Activated T-helper 2 cell treated with anti-CD3 and anti-CD28 coated beads, Interferon-gamma antibody, Interleukin-2, Interleukin-4, amounts not matched to agents 10 μg/mL and 5 μg/mL and 100 μg/mL, durations not matched to agents 14 hours and 24 hours and 36 hours (primary cell): Measurements from ENCODE around the gene PIK3R3. TPM values are rescaled to one million over a fixed set of nuclear protein-coding genes. Genes with fewer than 3 reads are reported as not detected.

ENCODE experiments used
- DNase-seq: peaks from one replicate; pipeline ENCODE4 v3.0.0; 2021; ENCODE audit warnings: low spot score
- H3K27ac Mint-ChIP-seq: one replicate; pipeline ENCODE4 v1.8.0; 2021; ENCODE audit warnings: mixed read lengths
- H3K27me3 Mint-ChIP-seq: one replicate; pipeline ENCODE4 v1.8.0; 2021; ENCODE audit warnings: low read depth, mixed read lengths
- H3K36me3 Mint-ChIP-seq: one replicate; pipeline ENCODE4 v1.8.0; 2021; ENCODE audit warnings: low read depth, mixed read lengths
- H3K4me1 Mint-ChIP-seq: one replicate; pipeline ENCODE4 v1.8.0; 2021; ENCODE audit warnings: low read depth, mixed read lengths
- H3K4me3 Mint-ChIP-seq: one replicate; pipeline ENCODE4 v1.8.0; 2021; ENCODE audit warnings: low read depth, mild to moderate bottlenecking, moderate library complexity, mixed read lengths
- H3K9me3 Mint-ChIP-seq: one replicate; pipeline ENCODE4 v1.8.0; 2021; ENCODE audit warnings: mixed read lengths
- intact Hi-C: fragments of 100-400 bp; cut with micrococcal nuclease; formaldehyde crosslinking; loops from one replicate; pipeline ENCODE4 v1.15.1; 2023
- total RNA-seq: library from RNA; stranded (reverse); gene quantifications from 2 replicates; pipeline ENCODE4 v1.2.3, GENCODE V29; 2022

Gene PIK3R3
- total RNA-seq, 1 donor from 2014 or later, result 3.3 TPM

DNA sequence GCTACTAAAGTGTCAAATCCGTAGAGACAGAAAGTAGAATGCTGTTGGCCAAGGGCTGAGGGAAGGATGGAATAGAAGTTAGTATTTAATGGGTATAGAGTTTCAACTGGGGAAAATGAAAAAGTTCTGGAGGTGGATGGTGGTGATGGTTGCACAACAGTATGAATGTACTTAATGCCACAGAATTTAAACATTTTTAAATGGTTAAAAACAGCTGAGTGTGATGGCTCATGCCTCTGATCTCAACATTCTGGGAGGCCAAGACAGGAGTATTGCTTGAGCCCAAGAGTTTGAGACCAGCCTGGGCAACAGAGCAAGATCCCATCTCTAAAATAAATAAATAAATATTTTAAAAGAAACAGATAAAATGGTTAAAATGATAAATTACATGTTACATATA lies 44.5 kb downstream of the PIK3R3 start:
- Mint-ChIP-seq H3K27ac (no peak overlapping the region), H3K9me3 (no peaks in the 10 kb centered on the region), H3K27me3 (peaks cover 18% of the 10 kb centered on the region), H3K4me3 (no peak overlapping the region), H3K4me1 (no peaks in the 10 kb centered on the region), H3K36me3 (no peaks in the 10 kb centered on the region)
- intact Hi-C loops, result no loop called here
- DNase-seq, result no peak

- Mint-ChIP-seq H3K4me3 (no peak overlapping the region), H3K27ac (no peak overlapping the region), H3K4me1 (no peaks in the 10 kb centered on the region), H3K9me3 (no peaks in the 10 kb centered on the region), H3K36me3 (no peaks in the 10 kb centered on the region), H3K27me3 (peaks cover 13% of the 10 kb centered on the region)
- intact Hi-C loops, result no loop called here
- DNase-seq, result no peak
Measured at GRCh38 chr1:46086576-46086975, 45.9 kb downstream of the PIK3R3 start.

DNA sequence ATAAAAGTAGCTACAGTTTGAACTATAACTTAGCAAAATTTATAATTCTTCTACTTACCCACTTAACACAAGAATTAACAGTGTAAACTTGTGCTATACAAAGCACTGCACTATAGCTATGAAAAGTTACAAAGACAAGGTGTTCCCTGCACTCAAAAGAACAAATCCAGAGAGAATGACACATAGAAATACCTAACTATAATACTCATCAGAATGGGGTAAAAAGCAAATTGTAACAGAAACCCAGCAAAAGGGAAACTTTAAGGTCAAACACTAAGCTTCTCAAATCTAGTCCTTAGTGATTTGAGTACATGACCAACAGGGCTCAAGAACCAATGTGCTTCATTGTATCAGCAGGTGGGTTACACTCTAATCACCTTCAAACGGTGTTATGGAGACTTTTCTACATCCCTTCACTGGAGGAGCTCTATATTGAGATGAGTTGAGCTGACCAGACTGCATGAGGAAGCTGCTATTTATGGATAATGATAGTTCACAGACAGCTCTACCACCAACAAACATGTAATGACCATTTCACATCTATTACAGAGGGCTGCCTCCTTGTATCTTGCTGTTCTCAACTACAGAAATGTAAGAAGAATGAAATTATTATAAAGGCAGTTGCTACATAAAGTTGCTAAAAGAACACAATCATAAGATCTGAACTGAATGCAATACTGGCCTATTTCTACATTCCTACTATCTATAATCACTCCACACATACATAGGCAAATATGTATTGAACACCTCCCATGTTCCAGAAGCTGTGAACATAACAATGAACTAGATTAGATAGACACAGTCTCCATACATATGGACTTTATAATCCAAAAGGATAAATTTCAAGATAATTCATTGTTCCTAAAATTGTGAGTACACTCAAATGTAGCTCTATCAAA lies 47.6 kb downstream of the PIK3R3 start:
- H3K36me3 Mint-ChIP-seq, result no peaks in the 10 kb centered on the region
- no peak overlapping the region for H3K4me3 Mint-ChIP-seq
- no peaks in the 10 kb centered on the region for H3K4me1 Mint-ChIP-seq
- H3K27me3 Mint-ChIP-seq, result peaks cover 14% of the 10 kb centered on the region
- intact Hi-C loops, result no loop called here
- DNase-seq, result no peak
- no peak overlapping the region for H3K27ac Mint-ChIP-seq
- no peaks in the 10 kb centered on the region for H3K9me3 Mint-ChIP-seq

DNA sequence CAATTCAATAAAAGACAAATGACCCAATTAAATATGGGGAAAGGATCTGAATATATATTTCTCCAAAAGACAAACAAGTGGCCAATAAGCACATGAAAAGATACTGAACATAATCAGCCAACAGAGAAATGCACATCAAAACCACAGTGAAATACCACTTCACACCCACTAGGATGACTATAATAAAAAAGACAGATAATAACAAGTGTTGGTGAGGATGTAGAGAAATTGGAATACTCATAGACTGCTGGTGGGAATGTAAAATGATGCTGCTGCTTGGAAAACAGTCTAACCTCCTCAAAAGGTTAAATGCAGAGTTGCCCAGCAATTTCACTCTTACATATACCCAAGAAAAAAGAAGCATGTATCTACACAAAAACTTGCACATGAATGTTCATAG lies 48.9 kb downstream of the PIK3R3 start:
- Mint-ChIP-seq H3K4me1 (no peaks in the 10 kb centered on the region), H3K27me3 (peaks cover 13% of the 10 kb centered on the region), H3K27ac (no peak overlapping the region), H3K4me3 (no peak overlapping the region), H3K9me3 (no peaks in the 10 kb centered on the region), H3K36me3 (no peaks in the 10 kb centered on the region)
- intact Hi-C loops, result no loop called here
- no peak for DNase-seq

DNA sequence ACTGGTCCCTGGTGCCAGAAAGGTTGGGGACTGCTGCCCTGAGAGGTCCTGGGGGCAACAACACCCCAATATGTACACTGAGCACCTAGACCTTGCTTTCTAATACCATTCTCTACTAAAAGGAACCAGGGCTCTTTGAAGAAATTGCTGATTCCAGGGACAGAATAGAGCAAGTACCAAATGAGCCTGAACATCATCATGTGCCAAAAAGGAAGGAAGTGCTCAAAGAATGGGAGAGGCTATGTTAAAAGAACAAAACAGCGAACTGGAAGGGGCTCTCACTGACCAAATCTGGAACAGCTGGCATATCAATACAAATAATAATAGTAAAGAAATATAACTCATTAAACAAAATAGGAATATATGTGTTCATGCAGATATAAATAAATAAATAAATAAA lies 50.8 kb downstream of the PIK3R3 start:
- Mint-ChIP-seq H3K27me3 (peaks cover 13% of the 10 kb centered on the region), H3K9me3 (no peaks in the 10 kb centered on the region), H3K36me3 (no peaks in the 10 kb centered on the region), H3K4me3 (no peak overlapping the region), H3K27ac (no peak overlapping the region), H3K4me1 (no peaks in the 10 kb centered on the region)
- intact Hi-C loops, result no loop called here
- DNase-seq, result no peak

DNA sequence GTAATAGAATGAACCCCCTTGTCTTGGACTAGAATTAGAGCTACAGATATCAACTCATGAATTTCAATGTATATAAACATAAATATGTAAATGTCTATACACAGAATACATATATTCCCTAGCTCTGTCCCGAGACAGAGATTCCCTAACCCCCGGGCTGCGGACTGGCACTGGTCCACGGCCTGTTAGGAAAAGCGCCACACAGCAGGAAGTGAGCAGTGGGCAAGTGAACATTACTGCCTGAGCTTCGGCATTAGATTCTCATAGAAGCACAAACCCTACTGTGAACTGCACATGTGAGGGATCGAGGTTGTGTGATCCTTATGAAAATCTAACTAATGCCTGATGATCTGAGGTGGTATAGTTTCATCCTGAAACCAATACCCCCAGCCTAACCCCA lies 51.2 kb downstream of the PIK3R3 start:
- Mint-ChIP-seq H3K4me1 (no peaks in the 10 kb centered on the region), H3K9me3 (no peaks in the 10 kb centered on the region), H3K27me3 (peaks cover 13% of the 10 kb centered on the region), H3K36me3 (no peaks in the 10 kb centered on the region), H3K27ac (no peak overlapping the region), H3K4me3 (no peak overlapping the region)
- intact Hi-C loops, result no loop called here
- no peak for DNase-seq

GRCh38 chr1:46080257-46080656 lies 52.2 kb downstream of the PIK3R3 start:
- Mint-ChIP-seq H3K36me3 (no peaks in the 10 kb centered on the region), H3K9me3 (no peaks in the 10 kb centered on the region), H3K4me3 (no peak overlapping the region), H3K4me1 (no peaks in the 10 kb centered on the region), H3K27ac (no peak overlapping the region), H3K27me3 (peaks cover 13% of the 10 kb centered on the region)
- no peak for DNase-seq
- intact Hi-C loops, result no loop called here

DNA sequence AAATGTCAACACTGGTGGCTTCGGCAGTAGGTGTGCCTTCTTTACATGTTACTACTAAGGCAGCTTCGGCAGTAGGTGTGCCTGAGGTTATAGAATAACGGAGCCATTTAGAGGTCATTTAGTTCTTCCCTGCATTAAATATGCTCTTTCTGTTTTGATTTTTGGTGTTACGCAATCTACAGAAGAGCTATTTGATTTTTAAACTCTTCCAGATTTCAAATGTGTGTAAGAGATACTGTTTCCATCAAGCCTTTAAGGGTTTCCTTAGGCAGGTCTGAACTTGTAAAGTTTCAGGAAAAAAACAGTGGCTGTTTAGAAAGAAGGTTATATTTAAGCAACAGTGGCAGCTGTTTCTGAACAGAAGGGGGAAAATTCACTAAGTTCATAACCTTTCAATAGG lies 54.8 kb downstream of the PIK3R3 start:
- Mint-ChIP-seq H3K36me3 (no peaks in the 10 kb centered on the region), H3K4me1 (no peaks in the 10 kb centered on the region), H3K4me3 (no peak overlapping the region), H3K27ac (no peak overlapping the region), H3K27me3 (peaks cover 6% of the 10 kb centered on the region), H3K9me3 (no peaks in the 10 kb centered on the region)
- DNase-seq, result no peak
- intact Hi-C loops, result no loop called here

- Mint-ChIP-seq H3K27me3 (peaks cover 6% of the 10 kb centered on the region), H3K27ac (no peak overlapping the region), H3K36me3 (no peaks in the 10 kb centered on the region), H3K4me3 (no peak overlapping the region), H3K9me3 (no peaks in the 10 kb centered on the region), H3K4me1 (no peaks in the 10 kb centered on the region)
- DNase-seq, result no peak
- intact Hi-C loops, result no loop called here
Measured at GRCh38 chr1:46076343-46076742, 56.1 kb downstream of the PIK3R3 start.

GRCh38 chr1:46072975-46073374 lies 59.5 kb downstream of the PIK3R3 start:
- no peaks in the 10 kb centered on the region for H3K27me3 Mint-ChIP-seq
- no peaks in the 10 kb centered on the region for H3K4me1 Mint-ChIP-seq
- H3K36me3 Mint-ChIP-seq, result no peaks in the 10 kb centered on the region
- no peak for DNase-seq
- H3K9me3 Mint-ChIP-seq, result no peaks in the 10 kb centered on the region
- H3K4me3 Mint-ChIP-seq, result no peak overlapping the region
- intact Hi-C loops, result no loop called here
- H3K27ac Mint-ChIP-seq, result no peak overlapping the region

GRCh38 chr1:46070164-46070814 lies 62.1 kb downstream of the PIK3R3 start:
- Mint-ChIP-seq H3K4me1 (peaks cover 4% of the 10 kb centered on the region), H3K27ac (no peak overlapping the region), H3K36me3 (no peaks in the 10 kb centered on the region), H3K4me3 (no peak overlapping the region), H3K9me3 (no peaks in the 10 kb centered on the region), H3K27me3 (no peaks in the 10 kb centered on the region)
- DNase-seq, result no peak
- intact Hi-C loops, result no loop called here

GRCh38 chr1:46068525-46068924 lies 63.9 kb downstream of the PIK3R3 start:
- intact Hi-C loops, result no loop called here
- Mint-ChIP-seq H3K27me3 (no peaks in the 10 kb centered on the region), H3K4me1 (peaks cover 7% of the 10 kb centered on the region), H3K4me3 (no peak overlapping the region), H3K27ac (no peak overlapping the region), H3K9me3 (no peaks in the 10 kb centered on the region), H3K36me3 (no peaks in the 10 kb centered on the region)
- no peak for DNase-seq

GRCh38 chr1:46067652-46068051 lies 64.8 kb downstream of the PIK3R3 start:
- Mint-ChIP-seq H3K9me3 (no peaks in the 10 kb centered on the region), H3K27ac (no peak overlapping the region), H3K4me3 (no peak overlapping the region), H3K27me3 (no peaks in the 10 kb centered on the region), H3K36me3 (no peaks in the 10 kb centered on the region), H3K4me1 (peaks cover 15% of the 10 kb centered on the region)
- intact Hi-C loops, result no loop called here
- no peak for DNase-seq
